Fibroblast of lung (primary cell): ENCODE results near the gene KRT78. TPM values are rescaled to one million over a fixed set of nuclear protein-coding genes. Genes with fewer than 3 reads are reported as not detected.

Experiments
- DNase-seq, 2 donors: peaks; one replicate each; pipeline versions ENCODE4 v3.0.0 to v3.0.0-alpha.2; 2010; ENCODE audit warnings: low read depth in 2 of 2
- H2AFZ ChIP-seq: 2 replicates; pipeline ENCODE4 v1.5.1; 2012; ENCODE audit warnings: low read length, control low read depth, inconsistent platforms
- H3K27ac ChIP-seq: 2 replicates; pipeline ENCODE4 v1.5.1; 2011; ENCODE audit warnings: low read length, control low read depth; ENCODE audit not compliant: insufficient read depth
- H3K27me3 ChIP-seq: 2 replicates; pipeline ENCODE4 v1.5.1; 2011; ENCODE audit warnings: mild to moderate bottlenecking, low read length; ENCODE audit not compliant: control insufficient read depth, insufficient read depth
- H3K36me3 ChIP-seq: 2 replicates; pipeline ENCODE4 v1.5.1; 2011; ENCODE audit warnings: low read length; ENCODE audit not compliant: control insufficient read depth, insufficient read depth
- H3K4me1 ChIP-seq: 2 replicates; pipeline ENCODE4 v1.5.1; 2011; ENCODE audit warnings: low read length; ENCODE audit not compliant: control insufficient read depth, insufficient read depth; ENCODE audit errors: extremely low read depth
- H3K4me2 ChIP-seq: 2 replicates; pipeline ENCODE4 v1.5.1; 2011; ENCODE audit warnings: low read length, control low read depth; ENCODE audit not compliant: insufficient read depth; ENCODE audit errors: extremely low read depth
- H3K4me3 ChIP-seq, 4 experiments: fragments of 200-600 bp in 1 of 4; sonication (generic) in 1 of 4; replicated peaks in 1 of 4; 2 replicates each; pipeline ENCODE4 v1.5.1; 2011 to 2016; ENCODE audit warnings: low read length in 4 of 4, low read depth in 3 of 4, mild to moderate bottlenecking in 3 of 4, control low read depth in 2 of 4, inconsistent platforms in 1 of 4, mixed read lengths in 1 of 4; ENCODE audit not compliant: insufficient read depth in 1 of 4; ENCODE audit errors: control extremely low read depth in 1 of 4
- H3K79me2 ChIP-seq: 2 replicates; pipeline ENCODE4 v1.5.1; 2012; ENCODE audit warnings: mild to moderate bottlenecking, low read length, inconsistent platforms; ENCODE audit not compliant: control insufficient read depth, insufficient read depth
- H3K9ac ChIP-seq: 2 replicates; pipeline ENCODE4 v1.5.1; 2011; ENCODE audit warnings: mild to moderate bottlenecking, low read length, control low read depth; ENCODE audit not compliant: insufficient read depth
- H3K9me3 ChIP-seq: 2 replicates; pipeline ENCODE4 v1.5.1; 2012; ENCODE audit warnings: low read depth, low read length; ENCODE audit not compliant: control insufficient read depth, insufficient read depth
- H4K20me1 ChIP-seq: 2 replicates; pipeline ENCODE4 v1.5.1; 2011; ENCODE audit warnings: low read length; ENCODE audit not compliant: control insufficient read depth, insufficient read depth; ENCODE audit errors: extremely low read depth
- CTCF ChIP-seq, 2 donors: IDR thresholded peaks in 1 of 2; conservative IDR thresholded peaks in 1 of 2; 1 replicate in 1 of 2; 2 replicates in 1 of 2; pipeline ENCODE4 v1.5.1; 2011 to 2012; ENCODE audit warnings: low read length in 2 of 2, control low read depth in 1 of 2, inconsistent platforms in 1 of 2, low read depth in 1 of 2, mild to moderate bottlenecking in 1 of 2
- EZH2 ChIP-seq: IDR thresholded peaks from 2 replicates; pipeline ENCODE4 v1.5.1; 2012; ENCODE audit warnings: low read length, control low read depth, mild to moderate bottlenecking; ENCODE audit errors: missing control alignments
- polyA plus RNA-seq, 2 donors: library from polyadenylated mRNA; depleted of rRNA in 1 of 2; stranded (reverse) in 1 of 2; unstranded in 1 of 2; fragments of >200 nt; gene quantifications; 2 replicates each; pipeline ENCODE4 v1.2.1, GENCODE V29; 2011 to 2012; ENCODE audit warnings: missing spikeins in 1 of 2
- total RNA-seq: library from RNA; depleted of rRNA; stranded (reverse); fragments of >200 nt; gene quantifications from 2 replicates; pipeline ENCODE4 v1.2.1, GENCODE V29; 2014

The KRT78 gene
- total and polyA plus RNA-seq, 2 donors (not counting 1 experiment from before 2014, with no cell fraction given): not detected

GRCh38 chr12:52821071-52821730, 27.6 kb downstream of the KRT78 start:
- no peaks in the 10 kb centered on the region for H3K36me3 ChIP-seq
- no peak overlapping the region for H3K4me3 ChIP-seq
- no peaks in the 10 kb centered on the region for H3K4me1 ChIP-seq
- H3K27ac ChIP-seq: no peak overlapping the region
- no peaks in the 10 kb centered on the region for H4K20me1 ChIP-seq
- DNase-seq: no peak
- no peaks in the 10 kb centered on the region for H3K9me3 ChIP-seq
- no peak overlapping the region for H2AFZ ChIP-seq
- H3K9ac ChIP-seq: no peak overlapping the region
- H3K4me2 ChIP-seq: no peak overlapping the region
- TF ChIP-seq EZH2 (no peak), CTCF (conservative IDR thresholded peaks at IDR 0.05 in 1 of 2, IDR thresholded peaks at IDR 0.05 in 1 of 2; ENCODE audit: low read depth in 1 of 2, low read length in 2 of 2) (no peak)
- no peaks in the 10 kb centered on the region for H3K79me2 ChIP-seq
- H3K27me3 ChIP-seq: no peaks in the 10 kb centered on the region

DNA sequence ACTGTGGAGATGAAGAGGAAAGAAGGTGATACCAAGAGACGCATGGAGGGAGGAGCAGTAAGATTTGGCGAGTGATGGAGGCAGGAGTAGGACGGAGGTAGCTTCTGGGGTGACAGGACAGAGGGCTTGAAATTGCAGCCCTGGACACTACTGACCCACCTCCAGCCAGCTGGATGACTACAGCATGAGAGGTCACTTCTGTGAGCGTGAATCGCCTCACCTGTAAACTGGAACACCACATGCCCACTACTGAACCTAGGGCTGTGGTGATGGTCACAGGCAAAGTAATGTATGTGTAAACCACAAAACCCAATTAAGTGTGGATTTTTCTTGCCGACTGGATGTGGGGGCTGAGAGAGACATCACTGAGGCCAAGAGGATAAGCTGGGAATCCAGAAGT, 28.3 kb downstream of the KRT78 start:
- Histone ChIP-seq H2AFZ (no peak overlapping the region), H3K4me2 (no peak overlapping the region), H3K4me3 (no peak overlapping the region), H3K9me3 (no peaks in the 10 kb centered on the region), H3K4me1 (no peaks in the 10 kb centered on the region), H3K36me3 (no peaks in the 10 kb centered on the region), H3K27me3 (no peaks in the 10 kb centered on the region), H3K79me2 (no peaks in the 10 kb centered on the region), H4K20me1 (no peaks in the 10 kb centered on the region), H3K27ac (no peak overlapping the region), H3K9ac (no peak overlapping the region)
- TF ChIP-seq EZH2 (no peak), CTCF (conservative IDR thresholded peaks at IDR 0.05 in 1 of 2, IDR thresholded peaks at IDR 0.05 in 1 of 2; ENCODE audit: low read depth in 1 of 2, low read length in 2 of 2) (no peak)
- DNase-seq: no peak

DNA sequence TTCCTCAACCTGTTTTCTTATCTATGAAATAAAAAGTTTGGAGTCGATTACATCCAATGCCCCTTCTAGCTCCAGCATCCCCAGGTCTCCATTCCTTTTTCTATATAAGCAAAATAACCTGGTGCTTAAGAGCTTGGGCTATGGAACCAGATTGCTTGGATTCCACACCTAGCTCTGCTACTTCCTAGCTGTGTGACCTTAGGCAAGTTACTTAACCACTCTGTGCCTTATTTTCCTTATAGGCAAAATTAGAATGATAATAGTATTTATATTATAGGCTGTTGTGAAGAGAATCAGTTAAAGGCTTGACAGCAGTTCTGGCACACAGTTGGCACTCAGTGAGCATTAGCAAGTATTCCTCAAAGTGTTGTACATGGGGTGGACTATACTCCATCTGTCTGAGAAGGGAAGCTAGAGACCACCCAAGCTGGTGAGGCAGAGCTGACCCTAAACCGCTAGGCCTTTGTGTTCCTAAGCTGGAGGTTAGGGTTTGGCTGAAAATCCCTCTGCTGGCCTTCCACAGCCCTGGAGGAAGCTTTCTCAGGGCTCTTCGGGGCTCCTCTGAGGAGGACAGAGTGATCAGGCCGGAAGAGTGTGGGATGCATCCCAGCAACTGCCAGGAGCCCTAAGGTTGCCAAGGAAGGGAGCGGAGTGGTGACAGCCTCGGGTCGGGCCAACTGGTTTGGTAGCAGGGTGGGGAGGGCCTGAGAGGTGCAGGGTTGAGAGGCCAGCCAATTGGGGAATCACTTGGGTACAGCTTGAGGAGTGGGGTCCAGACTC, 28.9 kb downstream of the KRT78 start:
- no peak for DNase-seq
- no peak overlapping the region for H3K9ac ChIP-seq
- H3K4me3 ChIP-seq: no peak overlapping the region
- H3K79me2 ChIP-seq: no peaks in the 10 kb centered on the region
- no peak for TF ChIP-seq CTCF (conservative IDR thresholded peaks at IDR 0.05 in 1 of 2, IDR thresholded peaks at IDR 0.05 in 1 of 2; ENCODE audit: low read depth in 1 of 2, low read length in 2 of 2)
- H3K4me1 ChIP-seq: no peaks in the 10 kb centered on the region
- no peaks in the 10 kb centered on the region for H4K20me1 ChIP-seq
- no peak overlapping the region for H2AFZ ChIP-seq
- no peaks in the 10 kb centered on the region for H3K27me3 ChIP-seq
- no peaks in the 10 kb centered on the region for H3K9me3 ChIP-seq
- no peak overlapping the region for H3K4me2 ChIP-seq
- H3K27ac ChIP-seq: no peak overlapping the region
- no peaks in the 10 kb centered on the region for H3K36me3 ChIP-seq
